HepG2 (cell line): ENCODE measurements around the gene CMIP. TPM values are rescaled to one million over a fixed set of nuclear protein-coding genes. Genes with fewer than 3 reads are reported as not detected.

Experiments used
- ARNT2 ChIP-seq: sonication (generic); formaldehyde crosslinking; IDR thresholded peaks from 2 replicates; pipeline ENCODE4 v1.8.0; 2022; ENCODE audit warnings: mild to moderate bottlenecking, low read depth, missing genetic modification reagents, moderate library complexity
- CBX5 ChIP-seq: sonication (generic); formaldehyde crosslinking; IDR thresholded peaks from 2 replicates; pipeline ENCODE4 v1.4.0; 2020; ENCODE audit warnings: missing genetic modification reagents, borderline replicate concordance
- DR1 ChIP-seq: sonication (generic); formaldehyde crosslinking; IDR thresholded peaks from 2 replicates; pipeline ENCODE4 v1.8.0; 2021; ENCODE audit warnings: mild to moderate bottlenecking, missing genetic modification reagents, inconsistent platforms
- NAIF1 ChIP-seq: sonication (generic); formaldehyde crosslinking; IDR thresholded peaks from 2 replicates; pipeline ENCODE4 v1.5.0; 2020; ENCODE audit warnings: mild to moderate bottlenecking, missing genetic modification reagents, borderline replicate concordance
- NFKB2 ChIP-seq: sonication (generic); formaldehyde crosslinking; IDR thresholded peaks from 2 replicates; pipeline ENCODE4 v1.4.0; 2020; ENCODE audit warnings: missing genetic modification reagents, borderline replicate concordance
- REST ChIP-seq, 2 experiments: IDR thresholded peaks; 2 replicates each; pipeline ENCODE4 v1.6.1; 2011 to 2012; ENCODE audit warnings: low read length in 2 of 2, borderline replicate concordance in 1 of 2, low read depth in 1 of 2, mild to moderate bottlenecking in 1 of 2, moderate library complexity in 1 of 2
- SRSF1 ChIP-seq: fragments of 200-400 bp; formaldehyde crosslinking; optimal IDR thresholded peaks from 2 replicates; pipeline ENCODE3; 2017; ENCODE audit warnings: mild to moderate bottlenecking, low read depth, low read length, moderate library complexity
- U2AF2 ChIP-seq: fragments of 200-400 bp; formaldehyde crosslinking; IDR thresholded peaks from 2 replicates; pipeline ENCODE4 v1.6.1; 2017; ENCODE audit warnings: low read depth, mild to moderate bottlenecking, low read length
- ZBTB46 ChIP-seq: sonication (generic); formaldehyde crosslinking; IDR thresholded peaks from 2 replicates; pipeline ENCODE4 v1.4.0; 2020; ENCODE audit warnings: mild to moderate bottlenecking, missing genetic modification reagents, borderline replicate concordance
- ZMAT5 ChIP-seq: sonication (generic); formaldehyde crosslinking; IDR thresholded peaks from 2 replicates; pipeline ENCODE4 v1.5.0; 2020; ENCODE audit warnings: mild to moderate bottlenecking, low read depth, missing genetic modification reagents, borderline replicate concordance
- ZNF24 ChIP-seq: fragments of 450-650 bp; IDR thresholded peaks from 2 replicates; pipeline ENCODE4 v1.6.1; 2017; ENCODE audit warnings: antibody characterized with exemption, mild to moderate bottlenecking
- ZNF33A ChIP-seq: sonication (generic); formaldehyde crosslinking; IDR thresholded peaks from 2 replicates; pipeline ENCODE4 v1.5.1; 2020; ENCODE audit warnings: missing genetic modification reagents, mild to moderate bottlenecking, moderate library complexity, borderline replicate concordance
- ZNF446 ChIP-seq: sonication (generic); formaldehyde crosslinking; IDR thresholded peaks from 2 replicates; pipeline ENCODE4 v1.5.0; 2020; ENCODE audit warnings: mild to moderate bottlenecking, missing genetic modification reagents
- ZNF629 ChIP-seq: sonication (generic); formaldehyde crosslinking; conservative IDR thresholded peaks from 2 replicates; pipeline ENCODE4 v1.5.0; 2020; ENCODE audit warnings: missing genetic modification reagents
- polyA plus RNA-seq, 8 experiments: library from polyadenylated mRNA; depleted of rRNA in 3 of 8; stranded (reverse) in 7 of 8; unstranded in 1 of 8; fragments of >200 nt; fragmentation: Illumina TruSeq in 4 of 8; extraction: Trizol in 4 of 8; gene quantifications; 2 replicates each; pipeline versions ENCODE4 v1.2.1 to v1.2.3, GENCODE V29; 2011 to 2016; ENCODE audit warnings: low read depth in 4 of 8, missing spikeins in 1 of 8, mixed read lengths in 1 of 8; ENCODE audit not compliant: insufficient read depth in 1 of 8
- total RNA-seq, 5 experiments: library from RNA; depleted of rRNA; stranded (reverse); fragments of >200 nt; fragmentation: Illumina TruSeq; extraction: Trizol; gene quantifications; 2 replicates each; pipeline ENCODE4 v1.2.3, GENCODE V29; 2016; ENCODE audit warnings: low read depth in 1 of 5
- TF ChIP-seq, protein P1 (sequence below): sonication (generic); formaldehyde crosslinking; IDR thresholded peaks from 2 replicates; pipeline ENCODE4 v1.5.0; 2020; ENCODE audit warnings: mild to moderate bottlenecking, missing genetic modification reagents, borderline replicate concordance
- TF ChIP-seq, protein P2 (sequence below): sonication (generic); formaldehyde crosslinking; IDR thresholded peaks from 2 replicates; pipeline ENCODE4 v1.4.0; 2020; ENCODE audit warnings: missing genetic modification reagents
- TF ChIP-seq, protein P3 (sequence below): sonication (generic); formaldehyde crosslinking; IDR thresholded peaks from 2 replicates; pipeline ENCODE4 v1.8.0; 2022; ENCODE audit warnings: mild to moderate bottlenecking, missing genetic modification reagents, moderate library complexity
- TF ChIP-seq, protein P4 (sequence below): sonication (generic); formaldehyde crosslinking; IDR thresholded peaks from 2 replicates; pipeline ENCODE4 v1.8.1; 2023; ENCODE audit warnings: mild to moderate bottlenecking, missing genetic modification reagents, borderline replicate concordance

The CMIP gene
- total and polyA plus RNA-seq, 2 of the 13 experiments (the other 11 are each of a cell fraction or from before 2014, with no cell fraction given) = 10.9 to 18.1 TPM

GRCh38 chr16:81456523-81457325 lies 12.1 kb downstream of the CMIP start (continued):
- TF ChIP-seq U2AF2 = no peak
- TF ChIP-seq, protein P1, sequence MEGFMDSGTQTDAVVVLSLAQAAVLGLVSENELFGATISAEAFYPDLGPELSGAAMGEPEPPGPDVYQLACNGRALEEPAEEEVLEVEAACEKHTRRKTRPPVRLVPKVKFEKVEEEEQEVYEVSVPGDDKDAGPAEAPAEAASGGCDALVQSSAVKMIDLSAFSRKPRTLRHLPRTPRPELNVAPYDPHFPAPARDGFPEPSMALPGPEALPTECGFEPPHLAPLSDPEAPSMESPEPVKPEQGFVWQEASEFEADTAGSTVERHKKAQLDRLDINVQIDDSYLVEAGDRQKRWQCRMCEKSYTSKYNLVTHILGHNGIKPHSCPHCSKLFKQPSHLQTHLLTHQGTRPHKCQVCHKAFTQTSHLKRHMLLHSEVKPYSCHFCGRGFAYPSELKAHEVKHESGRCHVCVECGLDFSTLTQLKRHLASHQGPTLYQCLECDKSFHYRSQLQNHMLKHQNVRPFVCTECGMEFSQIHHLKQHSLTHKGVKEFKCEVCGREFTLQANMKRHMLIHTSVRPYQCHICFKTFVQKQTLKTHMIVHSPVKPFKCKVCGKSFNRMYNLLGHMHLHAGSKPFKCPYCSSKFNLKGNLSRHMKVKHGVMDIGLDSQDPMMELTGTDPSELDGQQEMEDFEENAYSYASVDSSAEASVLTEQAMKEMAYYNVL = peak; percentile 76; the same call in 1 of the 2 replicates
- TF ChIP-seq ZNF629 (CRISPR knock-in tag) = peak; percentile 99
- TF ChIP-seq, protein P2, sequence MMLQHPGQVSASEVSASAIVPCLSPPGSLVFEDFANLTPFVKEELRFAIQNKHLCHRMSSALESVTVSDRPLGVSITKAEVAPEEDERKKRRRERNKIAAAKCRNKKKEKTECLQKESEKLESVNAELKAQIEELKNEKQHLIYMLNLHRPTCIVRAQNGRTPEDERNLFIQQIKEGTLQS (CRISPR knock-in tag) = no peak
- no peak for TF ChIP-seq NAIF1 (CRISPR knock-in tag)
- TF ChIP-seq, protein P3, sequence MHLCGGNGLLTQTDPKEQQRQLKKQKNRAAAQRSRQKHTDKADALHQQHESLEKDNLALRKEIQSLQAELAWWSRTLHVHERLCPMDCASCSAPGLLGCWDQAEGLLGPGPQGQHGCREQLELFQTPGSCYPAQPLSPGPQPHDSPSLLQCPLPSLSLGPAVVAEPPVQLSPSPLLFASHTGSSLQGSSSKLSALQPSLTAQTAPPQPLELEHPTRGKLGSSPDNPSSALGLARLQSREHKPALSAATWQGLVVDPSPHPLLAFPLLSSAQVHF = no peak
- TF ChIP-seq ZBTB46 (CRISPR knock-in tag) = peak; percentile 40; the same call in 1 of the 2 replicates
- no peak for TF ChIP-seq SRSF1
- no peak for TF ChIP-seq ZNF33A
- TF ChIP-seq ARNT2 (CRISPR knock-in tag) = peak; percentile 55; the same call in 1 of the 2 replicates
- TF ChIP-seq ZMAT5 (CRISPR knock-in tag) = no peak
- peak; percentile 71; the same call in 1 of the 2 replicates for TF ChIP-seq NFKB2 (CRISPR knock-in tag)
- peak; percentile 79; the same call in 1 of the 2 replicates for TF ChIP-seq ZNF446
- no peak; the same call in 1 of the 2 replicates for TF ChIP-seq DR1 (CRISPR knock-in tag)
- TF ChIP-seq CBX5 = peak; percentile 59; the same call in 1 of the 2 replicates
- TF ChIP-seq, protein P4, sequence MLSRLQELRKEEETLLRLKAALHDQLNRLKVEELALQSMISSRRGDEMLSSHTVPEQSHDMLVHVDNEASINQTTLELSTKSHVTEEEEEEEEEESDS (CRISPR knock-in tag) = no peak
- peak in 1 of 2 experiments; percentile 74; a peak in 1 of 4 replicates for TF ChIP-seq REST (IDR thresholded peaks at IDR 0.05; ENCODE audit: borderline replicate concordance in 1 of 2, low read depth in 1 of 2, low read length in 2 of 2)
- TF ChIP-seq ZNF24 = no peak
